Liver (tissue), 3 donors: Measurements from ENCODE around the gene F2R.

Source experiments
- ATF3 ChIP-seq: IDR thresholded peaks from 2 replicates; pipeline ENCODE4 v1.6.1; 2016; ENCODE audit warnings: antibody characterized with exemption
- CTCF ChIP-seq: fragments of 150-350 bp; IDR thresholded peaks from 2 replicates; pipeline ENCODE4 v1.5.1; 2017; ENCODE audit warnings: improper control_type of control experiment, low read depth, low read length; ENCODE audit not compliant: missing input control
- EGR1 ChIP-seq, 2 donors: IDR thresholded peaks; 2 replicates each; pipeline ENCODE4 v1.6.1; 2016 to 2018; ENCODE audit warnings: antibody characterized with exemption in 2 of 2, low read depth in 2 of 2
- GABPA ChIP-seq, 2 donors: IDR thresholded peaks in 1 of 2; conservative IDR thresholded peaks in 1 of 2; 2 replicates each; pipeline ENCODE4 v1.6.1; 2016; ENCODE audit warnings: antibody characterized with exemption in 2 of 2, mild to moderate bottlenecking in 1 of 2, moderate library complexity in 1 of 2
- RAD21 ChIP-seq, 2 donors: IDR thresholded peaks; 2 replicates each; pipeline ENCODE4 v1.6.1; 2016; ENCODE audit warnings: antibody characterized with exemption in 2 of 2, mild to moderate bottlenecking in 2 of 2
- RXRA ChIP-seq, 2 donors: IDR thresholded peaks; 2 replicates each; pipeline ENCODE4 v1.6.1; 2017 to 2018; ENCODE audit warnings: antibody characterized with exemption in 2 of 2, mild to moderate bottlenecking in 1 of 2
- SP1 ChIP-seq: IDR thresholded peaks from 2 replicates; pipeline ENCODE4 v1.6.1; 2018; ENCODE audit warnings: antibody characterized with exemption, mild to moderate bottlenecking
- TAF1 ChIP-seq: conservative IDR thresholded peaks from 2 replicates; pipeline ENCODE4 v1.6.1; 2016; ENCODE audit warnings: antibody characterized with exemption, mild to moderate bottlenecking
- YY1 ChIP-seq: IDR thresholded peaks from 2 replicates; pipeline ENCODE4 v1.6.1; 2016; ENCODE audit warnings: antibody characterized with exemption, mild to moderate bottlenecking
- TF ChIP-seq, protein P1 (sequence below): IDR thresholded peaks from 2 replicates; pipeline ENCODE4 v1.6.1; 2016; ENCODE audit warnings: antibody characterized with exemption
- TF ChIP-seq, protein P2 (sequence below): IDR thresholded peaks from 2 replicates; pipeline ENCODE4 v1.6.1; 2016; ENCODE audit warnings: antibody characterized with exemption, mild to moderate bottlenecking
- TF ChIP-seq, protein P3 (sequence below): IDR thresholded peaks from 2 replicates; pipeline ENCODE4 v1.6.1; 2016; ENCODE audit warnings: antibody characterized with exemption
- donor health status: healthy.
- donor health status: healthy.

GRCh38 chr5:76672242-76672641 is 43.7 kb upstream of the F2R start:
- no peak for TF ChIP-seq CTCF
- TF ChIP-seq YY1: no peak
- TF ChIP-seq TAF1: no peak
- no peak for TF ChIP-seq RAD21 (IDR thresholded peaks at IDR 0.05)
- no peak for TF ChIP-seq SP1
- no peak for TF ChIP-seq RXRA (IDR thresholded peaks at IDR 0.05)
- TF ChIP-seq, protein P1, sequence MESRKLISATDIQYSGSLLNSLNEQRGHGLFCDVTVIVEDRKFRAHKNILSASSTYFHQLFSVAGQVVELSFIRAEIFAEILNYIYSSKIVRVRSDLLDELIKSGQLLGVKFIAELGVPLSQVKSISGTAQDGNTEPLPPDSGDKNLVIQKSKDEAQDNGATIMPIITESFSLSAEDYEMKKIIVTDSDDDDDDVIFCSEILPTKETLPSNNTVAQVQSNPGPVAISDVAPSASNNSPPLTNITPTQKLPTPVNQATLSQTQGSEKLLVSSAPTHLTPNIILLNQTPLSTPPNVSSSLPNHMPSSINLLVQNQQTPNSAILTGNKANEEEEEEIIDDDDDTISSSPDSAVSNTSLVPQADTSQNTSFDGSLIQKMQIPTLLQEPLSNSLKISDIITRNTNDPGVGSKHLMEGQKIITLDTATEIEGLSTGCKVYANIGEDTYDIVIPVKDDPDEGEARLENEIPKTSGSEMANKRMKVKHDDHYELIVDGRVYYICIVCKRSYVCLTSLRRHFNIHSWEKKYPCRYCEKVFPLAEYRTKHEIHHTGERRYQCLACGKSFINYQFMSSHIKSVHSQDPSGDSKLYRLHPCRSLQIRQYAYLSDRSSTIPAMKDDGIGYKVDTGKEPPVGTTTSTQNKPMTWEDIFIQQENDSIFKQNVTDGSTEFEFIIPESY: no peak
- TF ChIP-seq, protein P2, sequence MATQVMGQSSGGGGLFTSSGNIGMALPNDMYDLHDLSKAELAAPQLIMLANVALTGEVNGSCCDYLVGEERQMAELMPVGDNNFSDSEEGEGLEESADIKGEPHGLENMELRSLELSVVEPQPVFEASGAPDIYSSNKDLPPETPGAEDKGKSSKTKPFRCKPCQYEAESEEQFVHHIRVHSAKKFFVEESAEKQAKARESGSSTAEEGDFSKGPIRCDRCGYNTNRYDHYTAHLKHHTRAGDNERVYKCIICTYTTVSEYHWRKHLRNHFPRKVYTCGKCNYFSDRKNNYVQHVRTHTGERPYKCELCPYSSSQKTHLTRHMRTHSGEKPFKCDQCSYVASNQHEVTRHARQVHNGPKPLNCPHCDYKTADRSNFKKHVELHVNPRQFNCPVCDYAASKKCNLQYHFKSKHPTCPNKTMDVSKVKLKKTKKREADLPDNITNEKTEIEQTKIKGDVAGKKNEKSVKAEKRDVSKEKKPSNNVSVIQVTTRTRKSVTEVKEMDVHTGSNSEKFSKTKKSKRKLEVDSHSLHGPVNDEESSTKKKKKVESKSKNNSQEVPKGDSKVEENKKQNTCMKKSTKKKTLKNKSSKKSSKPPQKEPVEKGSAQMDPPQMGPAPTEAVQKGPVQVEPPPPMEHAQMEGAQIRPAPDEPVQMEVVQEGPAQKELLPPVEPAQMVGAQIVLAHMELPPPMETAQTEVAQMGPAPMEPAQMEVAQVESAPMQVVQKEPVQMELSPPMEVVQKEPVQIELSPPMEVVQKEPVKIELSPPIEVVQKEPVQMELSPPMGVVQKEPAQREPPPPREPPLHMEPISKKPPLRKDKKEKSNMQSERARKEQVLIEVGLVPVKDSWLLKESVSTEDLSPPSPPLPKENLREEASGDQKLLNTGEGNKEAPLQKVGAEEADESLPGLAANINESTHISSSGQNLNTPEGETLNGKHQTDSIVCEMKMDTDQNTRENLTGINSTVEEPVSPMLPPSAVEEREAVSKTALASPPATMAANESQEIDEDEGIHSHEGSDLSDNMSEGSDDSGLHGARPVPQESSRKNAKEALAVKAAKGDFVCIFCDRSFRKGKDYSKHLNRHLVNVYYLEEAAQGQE: no peak
- no peak for TF ChIP-seq ATF3
- TF ChIP-seq, protein P3, sequence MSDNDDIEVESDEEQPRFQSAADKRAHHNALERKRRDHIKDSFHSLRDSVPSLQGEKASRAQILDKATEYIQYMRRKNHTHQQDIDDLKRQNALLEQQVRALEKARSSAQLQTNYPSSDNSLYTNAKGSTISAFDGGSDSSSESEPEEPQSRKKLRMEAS: no peak
- no peak for TF ChIP-seq GABPA (IDR thresholded peaks at IDR 0.05 in 1 of 2, conservative IDR thresholded peaks at IDR 0.05 in 1 of 2)
- no peak for TF ChIP-seq EGR1 (IDR thresholded peaks at IDR 0.05; ENCODE audit: low read depth in 2 of 2)
